Breast epithelium (tissue), 4 donors: ENCODE results near the gene AKAP10. TPM values are rescaled to one million over a fixed set of nuclear protein-coding genes. Genes with fewer than 3 reads are reported as not detected.

Experiments
- DNase-seq, 2 donors: peaks; one replicate each; pipeline ENCODE4 v3.0.0-alpha.2; 2019; ENCODE audit warnings: low spot score in 2 of 2
- H3K27ac ChIP-seq, 2 donors: fragments of 200-600 bp; sonication (generic) in 1 of 2; one replicate each; pipeline ENCODE4 v1.5.1; 2016 to 2019; ENCODE audit warnings: mild to moderate bottlenecking in 1 of 2
- H3K27me3 ChIP-seq, 2 donors: fragments of 200-600 bp; sonication (generic) in 1 of 2; one replicate each; pipeline versions ENCODE4 v1.5.1 to v1.6.0; 2017 to 2019; ENCODE audit warnings: control low read depth in 1 of 2, mild to moderate bottlenecking in 1 of 2
- H3K36me3 ChIP-seq: fragments of 200-600 bp; one replicate; pipeline ENCODE4 v1.5.1; 2019
- H3K4me1 ChIP-seq, 2 donors: fragments of 200-600 bp; sonication (generic); one replicate each; pipeline ENCODE4 v1.5.1; 2016 to 2019; ENCODE audit warnings: control low read depth in 1 of 2
- H3K4me3 ChIP-seq, 3 donors: fragments of 200-600 bp; sonication (generic); 1 replicate in 2 of 3; 2 replicates in 1 of 3; pipeline ENCODE4 v1.5.1; 2016 to 2019; ENCODE audit warnings: mild to moderate bottlenecking in 3 of 3, moderate library complexity in 2 of 3
- H3K9me3 ChIP-seq, 2 donors: fragments of 200-600 bp; sonication (generic) in 1 of 2; one replicate each; pipeline ENCODE4 v1.5.1; 2016 to 2019; ENCODE audit warnings: control low read depth in 1 of 2
- CTCF ChIP-seq, 3 donors: fragments of 450-650 bp; IDR thresholded peaks; one replicate each; pipeline ENCODE4 v1.5.1; 2016 to 2017; ENCODE audit warnings: antibody characterized with exemption in 3 of 3, mild to moderate bottlenecking in 3 of 3, moderate library complexity in 3 of 3
- POLR2A ChIP-seq: fragments of 450-650 bp; IDR thresholded peaks from one replicate; pipeline ENCODE4 v1.6.1; 2016; ENCODE audit warnings: antibody characterized with exemption, mild to moderate bottlenecking, moderate library complexity
- POLR2AphosphoS5 ChIP-seq, 3 donors: sonication (generic); formaldehyde crosslinking; IDR thresholded peaks; one replicate each; pipeline ENCODE4 v1.6.1; 2017; ENCODE audit warnings: antibody characterized with exemption in 3 of 3
- intact Hi-C: fragments of 100-400 bp; cut with DNase I; formaldehyde crosslinking; loops from one replicate; pipeline ENCODE4 v1.15.1; 2023; ENCODE audit warnings: low total_unique reads
- total RNA-seq, 3 donors: library from RNA; depleted of rRNA; stranded (reverse); fragments of >200 nt; gene quantifications; one replicate each; pipeline ENCODE4 v1.1.0, GENCODE V29; 2016

AKAP10 gene
- total RNA-seq, 3 donors from 2014 or later = 27.7 to 49.5 (median 34.1) TPM

- H3K4me3 ChIP-seq = no peak overlapping the region
- H3K9me3 ChIP-seq = no peaks in the 10 kb centered on the region
- no peak for DNase-seq
- intact Hi-C loops = no loop called here
- no peak overlapping the region for H3K27ac ChIP-seq
- no peaks in the 10 kb centered on the region for H3K36me3 ChIP-seq
- no peaks in the 10 kb centered on the region for H3K4me1 ChIP-seq
- no peaks in the 10 kb centered on the region for H3K27me3 ChIP-seq
- TF ChIP-seq POLR2AphosphoS5 (IDR thresholded peaks at IDR 0.05) = no peak
- no peak for TF ChIP-seq POLR2A
- TF ChIP-seq CTCF (IDR thresholded peaks at IDR 0.05) = no peak
Measured at GRCh38 chr17:19938736-19939135, 38.9 kb downstream of the AKAP10 start.

DNA sequence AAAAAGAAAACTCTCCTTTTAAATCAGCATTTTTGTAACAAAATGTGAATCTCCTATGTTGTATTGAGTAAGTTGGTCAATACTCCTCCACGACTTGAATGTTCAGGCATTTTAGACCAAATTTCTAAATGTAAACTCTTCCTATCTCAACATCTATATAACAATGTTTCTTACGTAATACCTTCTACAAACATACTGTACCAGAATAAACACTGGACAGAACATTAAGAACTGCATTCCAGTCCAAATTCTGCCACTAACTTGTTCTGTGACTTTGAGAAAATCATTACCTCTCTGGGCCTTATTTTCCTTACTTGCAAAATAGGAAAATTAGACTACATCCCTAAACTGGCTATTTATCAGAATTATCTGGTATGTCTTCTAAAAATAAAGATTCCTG, 40.1 kb downstream of the AKAP10 start:
- H3K36me3 ChIP-seq = no peaks in the 10 kb centered on the region

DNA sequence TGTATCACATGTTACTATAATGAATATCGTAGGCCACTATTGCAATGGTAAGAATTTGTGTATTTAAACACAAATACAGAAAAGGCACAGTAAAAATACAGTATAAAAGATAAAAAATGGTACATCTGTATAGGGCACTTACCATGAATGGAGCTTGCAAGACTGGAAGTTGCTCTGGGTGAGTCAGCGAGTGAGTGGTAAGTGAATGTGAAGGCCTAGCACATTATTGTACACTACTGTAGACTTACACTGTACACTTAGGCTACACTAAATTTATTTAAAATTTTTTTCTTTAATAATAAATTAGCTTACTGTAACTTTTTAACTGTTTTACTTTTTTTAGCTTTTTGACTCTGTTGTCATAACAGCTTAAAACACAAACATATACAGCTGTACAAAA, 42.5 kb downstream of the AKAP10 start:
- intact Hi-C loops = no loop called here
- Histone ChIP-seq H3K4me1 (no peaks in the 10 kb centered on the region), H3K4me3 (no peak overlapping the region), H3K9me3 (no peaks in the 10 kb centered on the region), H3K36me3 (no peaks in the 10 kb centered on the region), H3K27ac (no peak overlapping the region), H3K27me3 (no peaks in the 10 kb centered on the region)
- DNase-seq = no peak
- no peak for TF ChIP-seq POLR2A
- TF ChIP-seq CTCF (IDR thresholded peaks at IDR 0.05) = no peak
- TF ChIP-seq POLR2AphosphoS5 (IDR thresholded peaks at IDR 0.05) = no peak

More for the DNA sequence above, 40.1 kb downstream of the AKAP10 start:
- no peak overlapping the region for H3K27ac ChIP-seq
- no peaks in the 10 kb centered on the region for H3K27me3 ChIP-seq
- no peaks in the 10 kb centered on the region for H3K9me3 ChIP-seq
- DNase-seq = no peak
- H3K4me1 ChIP-seq = no peaks in the 10 kb centered on the region
- TF ChIP-seq CTCF (IDR thresholded peaks at IDR 0.05) (no peak), POLR2AphosphoS5 (IDR thresholded peaks at IDR 0.05) (no peak), POLR2A (no peak)
- intact Hi-C loops = no loop called here
- no peak overlapping the region for H3K4me3 ChIP-seq

DNA sequence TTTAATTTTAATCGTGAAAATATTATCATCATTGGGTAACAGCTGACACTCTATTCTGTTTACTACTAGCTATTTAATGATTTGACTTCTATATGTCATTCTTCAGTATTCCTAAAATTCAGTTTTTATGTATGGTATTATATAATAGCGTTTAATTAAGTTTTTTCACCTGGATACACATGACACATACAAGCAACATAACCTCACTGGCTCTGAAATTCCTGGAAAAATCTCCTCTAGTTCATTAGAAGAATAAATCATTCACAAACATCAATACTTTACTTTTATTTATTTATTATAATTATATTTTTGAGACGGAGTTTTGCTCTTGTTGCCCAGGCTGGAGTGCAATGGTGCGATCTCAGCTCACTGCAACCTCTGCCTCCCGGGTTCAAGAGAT, 44.0 kb downstream of the AKAP10 start:
- no peaks in the 10 kb centered on the region for H3K9me3 ChIP-seq
- no peak overlapping the region for H3K27ac ChIP-seq
- no peaks in the 10 kb centered on the region for H3K27me3 ChIP-seq
- TF ChIP-seq POLR2AphosphoS5 (IDR thresholded peaks at IDR 0.05) (no peak), POLR2A (no peak)
- H3K4me1 ChIP-seq = no peaks in the 10 kb centered on the region
- H3K36me3 ChIP-seq = no peaks in the 10 kb centered on the region
- H3K4me3 ChIP-seq = no peak overlapping the region
- intact Hi-C loops = no loop called here
- DNase-seq = no peak

- no peaks in the 10 kb centered on the region for H3K36me3 ChIP-seq
- H3K27me3 ChIP-seq = no peaks in the 10 kb centered on the region
- no peak overlapping the region for H3K27ac ChIP-seq
- H3K9me3 ChIP-seq = no peaks in the 10 kb centered on the region
- TF ChIP-seq POLR2A = no peak
- TF ChIP-seq POLR2AphosphoS5 (IDR thresholded peaks at IDR 0.05) = no peak
- TF ChIP-seq CTCF (IDR thresholded peaks at IDR 0.05) = no peak
- intact Hi-C loops = no loop called here
- no peaks in the 10 kb centered on the region for H3K4me1 ChIP-seq
- DNase-seq = no peak
- no peak overlapping the region for H3K4me3 ChIP-seq
Measured at GRCh38 chr17:19933221-19933620, 44.4 kb downstream of the AKAP10 start.

GRCh38 chr17:19928299-19928698, 49.3 kb downstream of the AKAP10 start:
- Histone ChIP-seq H3K27ac (no peak overlapping the region), H3K27me3 (no peaks in the 10 kb centered on the region), H3K4me1 (no peaks in the 10 kb centered on the region), H3K4me3 (no peak overlapping the region), H3K36me3 (no peaks in the 10 kb centered on the region), H3K9me3 (no peaks in the 10 kb centered on the region)
- DNase-seq = no peak
- intact Hi-C loops = no loop called here
- no peak for TF ChIP-seq CTCF (IDR thresholded peaks at IDR 0.05)
- TF ChIP-seq POLR2AphosphoS5 (IDR thresholded peaks at IDR 0.05) = no peak
- no peak for TF ChIP-seq POLR2A
